ENCODE results near the gene KCNH5. TPM values are rescaled to one million over a fixed set of nuclear protein-coding genes. Genes with fewer than 3 reads are reported as not detected.
"Not testable (repeated sequence)": the region's sequence is repeated elsewhere in the genome, so short reads cannot be mapped to it uniquely, and the experiment has no call there.

The KCNH5 gene
- total RNA-seq, 1 donor from 2014 or later, result not detected

DNA sequence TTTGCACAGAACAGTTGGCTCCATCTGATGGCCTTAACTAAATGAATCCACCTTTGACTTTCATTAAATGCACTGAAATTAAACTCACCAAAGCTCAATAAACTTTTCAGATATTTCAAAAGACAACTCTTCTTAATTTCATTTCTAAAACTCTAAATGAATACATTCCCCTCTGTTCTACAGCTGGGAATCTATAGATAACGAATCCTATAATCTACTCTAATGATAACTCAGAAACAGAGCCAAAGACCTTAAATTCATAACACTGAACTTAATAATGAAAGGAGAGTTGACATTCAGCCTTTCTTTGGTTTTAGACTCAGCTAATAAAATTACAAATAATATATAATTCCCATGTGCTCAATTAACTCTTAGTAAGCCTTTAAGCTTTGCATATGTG, 150.5 kb downstream of the KCNH5 start:
- DNase-seq (ENCODE audit: low spot score), result no peak

DNA sequence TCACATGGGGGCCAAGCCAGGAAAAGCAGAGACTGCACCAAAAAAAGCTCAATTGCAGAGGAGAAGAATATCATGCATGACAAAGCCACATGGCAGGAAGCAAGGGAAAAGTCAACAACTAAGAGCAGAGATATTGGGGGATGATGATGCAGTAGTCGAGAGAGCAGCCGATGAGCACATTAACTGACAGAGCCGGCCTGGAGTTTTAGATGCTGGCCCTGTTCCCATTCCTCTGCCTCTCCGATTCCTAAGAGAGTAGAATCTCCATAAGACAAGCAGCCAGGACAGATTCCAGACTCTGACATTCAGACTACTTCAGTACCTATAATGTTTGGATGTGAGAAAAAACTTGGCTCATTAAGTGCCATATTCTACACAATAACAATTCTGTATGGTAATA, 155.9 kb downstream of the KCNH5 start:
- no peak for DNase-seq (ENCODE audit: low spot score)

DNA sequence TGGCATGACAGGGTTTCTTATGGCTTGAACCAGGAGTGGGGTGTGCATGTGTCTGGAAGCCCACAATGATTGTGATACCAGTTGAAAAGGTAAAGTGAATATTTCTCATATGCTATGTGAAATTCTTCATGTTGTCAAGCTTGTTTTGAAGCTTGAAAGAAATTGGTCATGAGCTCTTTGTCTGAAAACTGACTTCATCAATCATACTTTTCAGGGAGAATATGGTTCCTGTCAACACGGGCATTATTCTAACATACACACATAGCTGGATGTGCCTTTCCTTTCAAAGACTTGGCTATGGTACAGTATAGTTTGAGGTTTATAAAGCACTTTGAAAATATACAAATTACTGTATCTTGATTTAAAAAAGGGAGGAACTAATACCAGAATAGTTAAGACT, 158.8 kb downstream of the KCNH5 start:
- DNase-seq (ENCODE audit: low spot score), result no peak

DNA sequence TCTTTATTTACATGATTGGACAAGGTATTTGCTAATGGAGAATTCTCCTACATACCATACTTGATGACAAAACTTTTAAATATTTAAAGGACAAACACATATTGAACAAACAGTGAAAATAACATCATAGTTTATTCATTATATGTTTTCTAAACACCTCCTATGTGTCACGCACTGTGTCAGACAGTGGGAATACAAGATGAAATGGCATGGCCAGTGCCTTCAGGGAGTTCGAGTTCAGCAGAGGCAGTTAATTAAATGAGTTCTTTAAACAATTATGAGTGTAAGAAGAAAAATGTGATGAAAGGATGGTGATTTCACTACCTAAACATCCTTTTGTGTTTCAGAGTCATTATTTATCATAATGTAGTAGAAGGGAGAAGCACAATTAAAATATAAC, 159.8 kb downstream of the KCNH5 start:
- DNase-seq (ENCODE audit: low spot score), result no peak

DNA sequence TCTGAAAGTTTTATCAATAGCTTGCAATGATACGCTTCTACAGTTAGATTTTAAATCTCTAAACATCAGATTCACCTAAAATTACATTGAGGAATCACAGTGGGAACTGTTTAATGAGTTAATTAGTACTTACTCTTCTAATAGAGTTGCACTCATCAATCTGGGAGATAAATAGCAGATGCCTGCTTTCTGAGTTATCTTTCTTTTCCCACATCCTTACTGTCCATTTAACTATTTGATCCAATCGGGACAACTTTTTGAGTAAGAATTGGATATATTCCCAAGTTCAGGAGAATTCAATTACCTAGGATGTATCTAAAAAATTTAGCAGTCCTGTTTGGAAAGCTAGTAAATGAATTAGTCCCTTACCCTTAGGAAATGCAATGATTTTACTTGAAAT, 162.3 kb downstream of the KCNH5 start:
- DNase-seq (ENCODE audit: low spot score), result no peak

DNA sequence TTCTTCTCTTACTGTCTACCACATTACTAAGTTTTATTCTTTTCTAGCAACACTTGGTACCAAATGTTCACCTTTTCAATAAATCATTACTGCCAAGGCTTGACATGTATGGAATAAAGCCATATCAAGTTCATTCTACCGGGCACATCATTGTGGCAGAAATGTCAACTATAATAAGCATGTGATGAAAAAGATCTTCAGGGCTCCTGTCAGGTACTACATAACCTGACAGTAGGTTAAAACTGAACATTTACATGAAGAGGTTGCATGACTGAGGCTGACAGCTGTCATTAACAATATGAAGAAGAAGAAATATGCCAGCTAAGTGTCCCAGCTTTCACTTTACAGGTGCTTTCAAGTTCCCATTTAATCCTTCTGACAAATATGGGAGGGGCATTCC, 178.9 kb downstream of the KCNH5 start:
- no peak for DNase-seq (ENCODE audit: low spot score)

DNA sequence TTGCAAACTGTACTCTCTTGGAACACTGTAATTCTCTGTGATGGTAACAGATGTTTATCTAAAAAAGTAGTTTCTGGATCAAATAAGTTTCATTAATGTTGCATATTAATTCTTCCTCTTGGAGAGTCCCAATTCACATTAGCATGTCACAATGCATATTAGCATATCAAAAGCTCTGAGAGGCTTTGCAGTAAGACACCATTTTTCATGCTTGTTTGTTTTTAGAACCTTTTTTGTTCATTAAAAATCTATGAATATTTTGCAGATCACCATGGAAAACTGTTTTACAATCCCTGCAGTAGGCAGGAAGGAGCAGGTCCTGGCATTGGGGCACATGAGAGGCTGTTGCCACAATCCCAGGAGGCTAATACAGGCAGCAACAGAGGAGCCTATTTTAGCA, 180.7 kb downstream of the KCNH5 start:
- no peak for DNase-seq (ENCODE audit: low spot score)

DNA sequence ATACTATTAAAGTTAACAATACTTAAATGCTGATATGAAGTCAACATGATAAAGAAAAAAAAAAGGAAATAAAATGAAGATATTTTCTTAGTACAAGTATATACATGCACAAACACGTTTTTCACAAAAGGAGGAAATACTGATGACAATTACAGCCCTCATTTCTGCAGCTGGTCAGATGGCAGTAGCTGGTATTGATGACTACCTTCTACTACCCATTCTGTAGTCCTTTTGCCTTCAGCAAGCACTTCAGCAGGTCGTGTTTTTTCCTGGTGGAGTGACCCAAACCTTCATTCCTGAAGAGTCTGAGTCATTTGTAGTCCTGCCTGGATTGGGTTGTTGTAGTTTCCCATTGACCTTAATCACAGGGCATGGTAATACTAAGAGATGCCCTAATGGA, 187.2 kb downstream of the KCNH5 start:
- not testable (repeated sequence) for DNase-seq (ENCODE audit: low spot score)

DNA sequence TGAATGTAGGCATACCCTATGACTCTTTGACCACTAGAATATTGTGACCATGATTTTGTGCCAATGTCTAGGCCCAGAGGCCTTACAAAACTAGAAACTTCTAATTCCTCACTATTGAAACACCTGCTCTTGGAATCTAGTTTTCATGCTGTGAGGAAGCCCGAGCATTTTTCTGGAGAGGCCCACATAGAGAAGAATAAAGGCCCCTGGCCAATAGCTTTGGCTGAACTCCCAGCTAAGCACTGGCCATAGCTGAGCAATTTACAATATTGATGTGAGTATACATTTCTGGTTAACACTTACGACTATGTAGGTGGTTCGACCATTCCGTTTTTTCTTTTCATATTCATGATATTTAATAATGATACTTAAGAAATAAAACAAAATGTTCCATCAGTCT, 190.3 kb downstream of the KCNH5 start:
- DNase-seq (ENCODE audit: low spot score), result no peak

DNA sequence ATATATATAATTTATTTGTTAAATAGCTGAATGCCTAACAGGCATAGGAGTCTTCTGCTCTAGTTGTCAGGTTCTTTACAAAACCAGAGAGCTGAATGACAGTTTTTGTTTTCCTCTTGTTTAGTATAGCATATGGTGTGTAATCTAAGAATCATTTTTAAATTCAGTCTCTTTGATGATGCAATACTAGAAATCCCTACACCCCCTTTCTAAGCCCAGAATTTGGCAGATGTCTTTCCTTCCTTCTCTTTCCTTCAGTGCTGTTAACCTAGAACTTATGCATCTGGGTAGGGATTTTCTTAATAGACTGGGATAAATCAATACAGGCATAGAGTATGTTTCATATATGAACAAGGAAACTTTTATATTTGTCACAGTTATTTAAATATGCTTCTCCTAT, 198.1 kb downstream of the KCNH5 start:
- no peak for DNase-seq (ENCODE audit: low spot score)

DNA sequence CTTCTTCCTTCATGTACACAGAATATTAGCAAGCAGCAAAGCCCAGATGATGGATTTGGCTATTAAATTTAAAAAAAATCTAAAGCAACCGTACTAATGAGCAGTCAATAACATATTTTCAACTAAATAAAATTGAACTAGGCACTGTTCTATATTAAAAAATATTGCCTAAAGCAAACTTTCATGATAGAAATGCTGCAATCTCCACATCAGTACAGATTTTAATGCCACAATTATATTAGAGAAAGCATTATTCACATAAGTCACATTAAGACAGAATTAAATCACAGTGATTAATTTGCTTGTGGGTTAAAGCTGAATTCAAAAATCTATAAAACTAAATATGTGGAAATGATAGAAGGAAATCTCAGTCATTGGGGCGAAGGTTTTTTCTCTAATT, 200.7 kb downstream of the KCNH5 start:
- DNase-seq (ENCODE audit: low spot score), result no peak

DNA sequence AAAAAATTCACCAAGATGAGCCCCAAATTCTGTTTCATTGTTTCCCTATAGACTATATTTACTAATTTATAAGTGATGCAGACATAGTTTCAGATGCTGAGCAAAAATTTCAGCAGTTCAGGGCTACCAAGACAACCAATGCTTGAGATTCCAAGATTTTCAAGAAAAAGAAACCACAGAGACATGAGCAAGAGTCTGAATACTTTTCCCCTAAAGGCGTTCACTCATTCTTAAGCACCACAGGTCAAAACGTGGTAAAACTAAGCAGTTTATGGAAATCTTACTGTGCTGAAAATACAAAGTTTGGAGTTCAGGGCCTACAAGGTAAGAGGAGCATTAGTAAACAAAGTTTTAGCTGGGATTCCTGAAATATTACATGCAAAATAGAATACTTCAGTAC, 221.2 kb downstream of the KCNH5 start:
- no peak for DNase-seq (ENCODE audit: low spot score)

DNA sequence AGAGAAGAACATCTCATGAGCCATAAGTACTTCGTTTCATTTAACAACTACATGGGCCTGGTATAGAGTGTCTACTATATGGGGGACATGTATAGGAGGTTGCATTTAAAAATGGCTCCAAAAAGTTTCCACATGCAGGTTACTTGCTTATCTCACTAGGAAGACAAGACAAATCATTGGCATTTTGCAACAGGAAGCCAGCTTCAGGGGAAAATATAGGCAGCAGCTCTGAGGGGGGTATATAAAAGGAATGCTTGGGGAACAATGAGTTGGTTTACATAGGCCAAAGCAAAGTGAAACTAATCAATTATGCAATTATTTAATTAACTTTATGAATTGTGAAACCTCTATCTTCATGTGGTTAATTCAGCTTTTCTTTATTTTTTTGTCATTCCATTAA, 225.3 kb downstream of the KCNH5 start:
- no peak for DNase-seq (ENCODE audit: low spot score)

DNA sequence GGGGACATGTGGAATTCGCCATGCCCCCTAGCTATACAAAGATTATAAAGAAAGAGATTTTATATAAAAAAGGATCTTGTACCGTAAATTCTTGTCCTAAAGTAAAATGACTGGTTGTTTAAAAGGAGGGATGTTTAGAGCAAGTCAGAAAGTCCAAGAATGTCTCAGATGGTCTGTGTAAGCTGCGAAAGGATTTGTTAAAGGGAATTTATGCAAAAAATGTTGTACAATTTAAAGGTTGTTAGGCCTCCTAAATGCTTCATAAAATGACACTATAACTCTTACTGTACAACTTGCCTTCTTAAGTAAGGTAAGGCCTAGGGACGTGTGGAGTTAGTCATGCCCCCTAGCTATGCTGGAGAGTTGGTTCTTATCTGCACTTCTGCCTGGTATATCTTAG, 237.6 kb downstream of the KCNH5 start:
- DNase-seq (ENCODE audit: low spot score), result no peak

DNA sequence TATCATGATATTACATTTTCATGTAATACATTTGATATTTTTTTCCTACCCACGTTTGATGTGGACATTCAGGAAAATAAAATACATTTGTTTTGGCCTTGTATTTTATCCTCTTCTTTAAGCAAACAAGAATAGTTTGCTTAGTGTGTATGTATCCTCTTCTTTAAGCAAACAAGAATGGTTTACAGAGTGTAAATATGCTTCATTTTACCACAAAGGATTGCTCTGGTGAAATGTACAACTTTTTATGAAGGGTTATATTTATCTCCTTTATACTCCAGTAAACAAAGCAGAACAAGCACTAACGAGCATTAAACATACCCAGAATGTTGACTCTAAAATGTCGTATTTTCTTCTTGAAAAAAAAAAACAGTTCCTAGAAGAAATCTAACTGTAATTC, 244.7 kb downstream of the KCNH5 start:
- no peak for DNase-seq (ENCODE audit: low spot score)

DNA sequence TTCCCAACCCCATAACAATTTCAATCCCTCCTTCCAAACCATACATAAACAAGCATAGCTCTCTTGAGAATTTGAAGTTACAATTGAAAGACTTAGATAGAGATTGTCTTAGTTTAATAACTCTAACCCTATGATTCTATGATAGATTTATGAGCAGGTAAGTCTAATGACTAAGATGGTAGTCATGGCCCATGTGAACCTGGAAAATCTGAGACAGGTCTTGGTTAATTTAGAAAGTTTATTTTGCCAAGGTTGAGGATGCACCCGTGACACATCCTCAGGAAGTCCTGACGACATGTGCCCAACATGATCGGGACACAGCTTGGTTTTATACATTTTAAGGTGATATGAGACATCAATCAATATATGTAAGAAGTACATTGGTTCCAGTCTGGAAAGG, 248.8 kb downstream of the KCNH5 start:
- no peak for DNase-seq (ENCODE audit: low spot score)

DNA sequence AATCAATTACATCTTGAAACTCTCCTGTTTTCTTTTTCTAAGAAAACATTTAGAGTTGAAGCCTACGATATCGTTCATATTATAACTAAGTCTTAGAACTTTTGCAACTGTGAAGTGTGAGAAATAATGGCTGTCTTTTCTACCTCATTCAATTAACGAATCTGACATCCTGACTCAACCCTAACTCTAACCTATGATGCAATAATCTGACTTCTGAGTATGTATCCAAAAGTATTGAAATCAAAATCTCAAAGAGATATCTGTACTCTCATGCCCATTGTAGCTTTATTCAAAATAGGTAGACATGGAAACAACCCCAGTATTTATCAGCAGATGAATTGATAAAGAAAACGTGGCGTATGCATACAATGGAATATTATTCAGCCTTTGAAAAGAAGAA, 252.7 kb downstream of the KCNH5 start:
- DNase-seq (ENCODE audit: low spot score), result no peak

DNA sequence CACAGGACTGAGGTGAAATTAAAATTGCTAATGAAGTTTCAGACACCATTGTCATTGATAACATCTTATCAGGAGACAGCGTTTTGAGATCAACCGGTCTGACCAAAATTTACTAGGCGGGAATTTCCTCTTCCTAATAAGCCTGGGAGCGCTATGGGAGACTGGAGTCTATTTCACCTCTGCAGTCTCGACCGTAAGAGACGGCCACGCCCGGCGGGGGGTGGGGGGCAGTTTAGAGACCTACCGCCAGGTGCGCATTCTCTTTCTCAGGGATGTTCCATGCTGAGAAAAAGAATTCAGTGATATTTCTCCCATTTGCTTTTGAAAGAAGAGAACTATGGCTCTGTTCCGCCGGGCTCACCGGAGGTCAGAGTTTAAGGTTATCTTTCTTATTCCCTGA, 263.9 kb downstream of the KCNH5 start:
- peak; percentile 67 for DNase-seq (ENCODE audit: low spot score)

DNA sequence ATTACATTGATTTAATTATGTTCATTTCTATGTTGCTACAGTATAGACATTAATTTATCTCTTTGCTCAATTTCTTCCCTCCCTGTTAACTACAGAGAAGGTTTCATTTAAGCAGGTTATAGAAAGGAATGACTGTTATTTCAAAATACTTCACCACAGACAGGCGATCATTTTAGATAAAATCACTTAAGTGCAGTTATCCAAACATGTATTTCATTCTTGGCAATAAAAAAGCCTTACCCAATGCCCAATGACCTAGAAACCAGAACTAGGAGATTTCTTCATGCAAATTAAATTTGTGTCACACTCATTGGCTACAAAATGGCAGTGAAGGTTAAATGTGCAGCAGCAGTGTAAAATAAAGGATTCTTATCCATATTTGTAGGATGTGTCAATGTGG, 266.4 kb downstream of the KCNH5 start:
- DNase-seq (ENCODE audit: low spot score), result no peak

DNA sequence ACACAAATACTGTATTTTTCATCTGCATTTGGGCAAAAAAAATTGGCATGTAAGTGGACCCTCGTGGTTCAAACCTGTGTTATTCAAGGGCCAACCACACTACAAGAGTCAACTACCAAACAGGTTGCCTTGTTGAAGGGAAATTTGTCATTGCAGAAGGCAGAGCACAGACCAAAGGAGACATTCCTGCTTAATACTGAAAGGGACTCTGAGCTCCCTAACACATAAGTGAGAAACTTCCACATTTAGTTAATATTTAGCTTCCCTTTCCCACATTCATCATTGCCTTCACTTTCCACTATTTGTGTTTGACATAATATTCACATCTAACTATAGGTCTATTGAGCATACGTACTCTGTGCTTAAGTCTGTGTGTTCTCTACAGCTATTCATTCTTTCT, 266.9 kb downstream of the KCNH5 start:
- no peak for DNase-seq (ENCODE audit: low spot score)

DNA sequence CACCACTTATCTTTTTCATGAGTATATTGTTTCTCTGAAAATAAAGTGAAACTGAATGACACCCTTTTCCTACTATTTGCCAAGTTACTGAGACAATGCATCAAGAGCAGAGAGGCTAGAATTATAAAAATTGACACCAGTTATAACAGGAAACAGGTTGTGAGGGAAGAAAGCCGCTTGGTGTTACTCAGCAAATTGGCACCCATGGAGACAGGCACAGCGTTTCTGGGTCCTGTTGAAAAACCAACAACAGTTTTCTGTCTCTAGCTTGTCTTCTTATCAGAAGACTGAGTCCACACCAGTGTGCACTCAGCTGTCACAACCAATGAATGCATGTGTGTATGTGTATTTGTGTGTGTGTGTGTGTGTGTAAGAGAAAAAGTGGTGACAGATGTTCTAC, 267.7 kb downstream of the KCNH5 start:
- DNase-seq (ENCODE audit: low spot score), result no peak

DNA sequence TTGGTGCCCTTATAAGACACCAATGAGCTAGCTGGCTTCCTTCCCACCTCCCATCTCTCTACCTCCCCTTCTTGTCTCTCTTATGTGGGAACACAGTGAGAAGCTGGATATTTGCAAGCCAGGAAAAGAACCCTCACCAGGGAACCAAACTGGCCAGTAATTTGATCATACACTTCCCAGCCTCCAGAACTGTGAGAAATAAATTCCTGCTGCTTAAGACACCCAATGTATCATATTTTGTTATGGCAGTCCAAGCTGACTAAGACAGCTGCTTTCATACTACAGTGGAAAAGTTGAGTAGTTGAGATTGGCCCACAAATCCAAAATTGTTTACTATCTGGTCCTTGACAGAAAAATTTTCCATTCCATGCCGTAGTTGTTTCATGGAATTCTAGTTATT, 269.0 kb downstream of the KCNH5 start:
- DNase-seq (ENCODE audit: low spot score), result no peak

DNA sequence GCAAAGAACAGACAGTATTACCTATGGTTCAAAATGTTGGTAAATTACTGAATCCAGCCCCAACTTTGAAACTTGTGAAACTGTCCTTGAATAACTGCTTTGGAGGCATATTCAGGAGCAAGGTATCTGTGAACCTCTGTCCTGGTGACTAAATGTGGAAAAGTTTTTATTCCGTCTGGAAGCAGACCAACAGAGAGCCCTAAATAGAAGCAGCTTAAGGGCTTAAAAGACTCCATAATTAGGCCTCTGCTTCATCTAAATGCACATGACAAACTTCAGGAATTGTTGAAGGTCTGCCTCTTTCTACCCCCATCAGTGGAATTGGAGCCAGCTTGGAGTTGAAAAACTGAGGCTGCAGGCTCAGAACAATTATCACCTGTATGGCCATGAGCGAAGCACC, 276.5 kb downstream of the KCNH5 start:
- DNase-seq (ENCODE audit: low spot score), result no peak

DNA sequence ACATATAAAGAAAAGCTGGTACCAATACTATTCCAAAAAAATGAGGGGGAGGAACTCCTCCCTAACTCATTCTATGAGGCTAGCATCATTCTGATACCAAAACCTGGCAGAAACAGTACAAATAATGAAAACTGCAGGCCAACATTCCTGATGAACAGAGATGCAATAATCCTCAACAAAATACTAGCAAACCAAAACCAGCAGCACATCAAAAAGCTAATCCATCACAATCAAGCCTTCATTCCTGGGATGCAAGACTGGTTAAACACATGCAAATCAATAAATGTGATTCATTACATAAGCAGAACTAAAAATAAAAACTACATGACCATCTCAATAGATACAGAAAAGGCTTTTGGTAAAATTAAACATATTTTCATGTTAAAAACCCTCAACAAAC, 281.3 kb downstream of the KCNH5 start:
- no peak for DNase-seq (ENCODE audit: low spot score)

DNA sequence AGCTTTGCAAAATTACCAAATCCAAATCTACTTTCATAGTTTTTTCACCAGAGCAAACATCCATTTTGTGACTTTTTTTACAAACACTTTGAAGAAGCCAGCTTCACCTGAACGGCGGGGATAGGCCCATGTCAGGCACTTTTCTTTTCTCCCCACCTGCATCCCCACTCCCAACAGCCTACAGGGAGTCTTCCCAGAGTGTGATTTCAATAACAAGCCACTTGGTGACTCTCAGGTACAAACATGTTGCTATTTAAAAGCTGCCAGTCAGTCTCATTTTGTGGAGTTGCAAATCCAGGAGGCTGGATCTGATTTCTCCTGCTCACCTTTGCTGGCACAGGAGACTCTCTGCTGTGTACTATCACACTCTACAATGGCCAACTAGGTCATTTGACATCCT, 285.5 kb downstream of the KCNH5 start:
- DNase-seq (ENCODE audit: low spot score), result no peak

Data from mesenteric fat pad (tissue), 1 donor.